ENCODE data around the gene PDGFA.

The PDGFA gene

GRCh38 chr7:504221-505111 lies 15.2 kb downstream of the PDGFA start:
- DNase-seq (ENCODE audit: low read depth) = no peak

- DNase-seq (ENCODE audit: low read depth) = no peak
Measured at GRCh38 chr7:503575-504111, 16.0 kb downstream of the PDGFA start.

- DNase-seq (ENCODE audit: low read depth) = no peak
Measured at GRCh38 chr7:502296-502695, 17.4 kb downstream of the PDGFA start.

GRCh38 chr7:501526-501925 lies 18.1 kb downstream of the PDGFA start:
- DNase-seq (ENCODE audit: low read depth) = no peak

GRCh38 chr7:500521-501420 lies 18.9 kb downstream of the PDGFA start:
- DNase-seq (ENCODE audit: low read depth) = no peak

GRCh38 chr7:499853-500485 lies 19.7 kb downstream of the PDGFA start:
- DNase-seq (ENCODE audit: low read depth) = no peak

- DNase-seq (ENCODE audit: low read depth) = no peak
Measured at GRCh38 chr7:498678-499641, 20.7 kb downstream of the PDGFA start.

GRCh38 chr7:497946-498655 lies 21.5 kb downstream of the PDGFA start:
- DNase-seq (ENCODE audit: low read depth) = no peak

- DNase-seq (ENCODE audit: low read depth) = no peak
Measured at GRCh38 chr7:497346-497745, 22.3 kb downstream of the PDGFA start.

- DNase-seq (ENCODE audit: low read depth) = no peak
Measured at GRCh38 chr7:496528-497295, 22.9 kb downstream of the PDGFA start.

- DNase-seq (ENCODE audit: low read depth) = no peak
Measured at GRCh38 chr7:495761-496321, 23.8 kb downstream of the PDGFA start.

GRCh38 chr7:495326-495725 lies 24.3 kb downstream of the PDGFA start:
- DNase-seq (ENCODE audit: low read depth) = no peak

- DNase-seq (ENCODE audit: low read depth) = no peak
Measured at GRCh38 chr7:494906-495305, 24.7 kb downstream of the PDGFA start.

- no peak for DNase-seq (ENCODE audit: low read depth)
Measured at GRCh38 chr7:494259-494687, 25.4 kb downstream of the PDGFA start.

GRCh38 chr7:493661-494251 lies 25.9 kb downstream of the PDGFA start:
- no peak for DNase-seq (ENCODE audit: low read depth)

- DNase-seq (ENCODE audit: low read depth) = no peak
Measured at GRCh38 chr7:492714-493065, 27.0 kb downstream of the PDGFA start.

- no peak for DNase-seq (ENCODE audit: low read depth)
Measured at GRCh38 chr7:491958-492713, 27.5 kb downstream of the PDGFA start.

- DNase-seq (ENCODE audit: low read depth) = no peak
Measured at GRCh38 chr7:491292-491957, 28.2 kb downstream of the PDGFA start.

All from stimulated activated CD8-positive, alpha-beta memory T cell treated with anti-CD3 and anti-CD28 coated beads, Interleukin-7, amount 100 ng/mL, for 24 hours (primary cell).